Measurements from ENCODE around the gene TRAPPC3.

- TF ChIP-seq CTCF (conservative IDR thresholded peaks at IDR 0.05; ENCODE audit: low read depth, low read length) (no peak), EZH2 (IDR thresholded peaks at IDR 0.05; ENCODE audit: low read length, unreplicated experiment) (no peak)
These were observed 26.9 kb downstream of the TRAPPC3 start for GRCh38 chr1:36122062-36123030.
